VCaP (cell line): ENCODE measurements around the gene NEURL2.
"Not testable (repeated sequence)": the region's sequence is repeated elsewhere in the genome, so short reads cannot be mapped to it uniquely, and the experiment has no call there.

Source experiments
- H3K27ac ChIP-seq: fragments of 450-650 bp; 2 replicates; pipeline ENCODE4 v1.5.1; 2017
- CTCF ChIP-seq: fragments of 450-650 bp; conservative IDR thresholded peaks from 2 replicates; pipeline ENCODE4 v1.5.1; 2017; ENCODE audit warnings: mild to moderate bottlenecking, moderate library complexity

The NEURL2 gene

GRCh38 chr20:45909336-45909808, 18.4 kb upstream of the NEURL2 start:
- TF ChIP-seq CTCF = no peak

GRCh38 chr20:45908084-45908483, 17.1 kb upstream of the NEURL2 start:
- no peak overlapping the region for H3K27ac ChIP-seq
- no peak for TF ChIP-seq CTCF

More at GRCh38 chr20:45909336-45909808, 18.4 kb upstream of the NEURL2 start:
- H3K27ac ChIP-seq = no peak overlapping the region

GRCh38 chr20:45907219-45907948, 16.4 kb upstream of the NEURL2 start:
- no peak overlapping the region for H3K27ac ChIP-seq
- no peak for TF ChIP-seq CTCF

GRCh38 chr20:45905505-45906079, 14.6 kb upstream of the NEURL2 start:
- no peak for TF ChIP-seq CTCF
- H3K27ac ChIP-seq = no peak overlapping the region

- no peak overlapping the region for H3K27ac ChIP-seq
- no peak for TF ChIP-seq CTCF
Observed at GRCh38 chr20:45904583-45905504, 13.8 kb upstream of the NEURL2 start.

GRCh38 chr20:45902199-45902701, 11.2 kb upstream of the NEURL2 start:
- no peak for TF ChIP-seq CTCF

GRCh38 chr20:45901332-45901731, 10.3 kb upstream of the NEURL2 start:
- not testable (repeated sequence) for H3K27ac ChIP-seq

More at GRCh38 chr20:45902199-45902701, 11.2 kb upstream of the NEURL2 start:
- H3K27ac ChIP-seq = no peak overlapping the region
